Neuronal stem cell (in vitro differentiated cells): ENCODE results near the gene NDUFS8.

Experiments used
- DNase-seq: peaks from one replicate; pipeline ENCODE4 v3.0.0-alpha.2; 2013; ENCODE audit warnings: low spot score
- H2AFZ ChIP-seq: one replicate; pipeline ENCODE4 v1.6.1; 2013; ENCODE audit warnings: mild to moderate bottlenecking, low read length, inconsistent platforms
- H2AK5ac ChIP-seq: 2 replicates; pipeline ENCODE4 v1.6.1; 2013; ENCODE audit warnings: low read depth, mild to moderate bottlenecking, inconsistent platforms, low read length, moderate library complexity, mixed read lengths
- H2BK120ac ChIP-seq: 2 replicates; pipeline ENCODE4 v1.6.1; 2013; ENCODE audit warnings: low read depth, mild to moderate bottlenecking, inconsistent platforms, low read length, moderate library complexity, mixed read lengths
- H2BK12ac ChIP-seq: one replicate; pipeline ENCODE4 v1.6.1; 2013; ENCODE audit warnings: low read length, inconsistent platforms
- H2BK15ac ChIP-seq: 2 replicates; pipeline ENCODE4 v1.6.1; 2013; ENCODE audit warnings: mild to moderate bottlenecking, low read length, inconsistent platforms, mixed read lengths
- H2BK5ac ChIP-seq: one replicate; pipeline ENCODE4 v1.6.1; 2013; ENCODE audit warnings: inconsistent platforms, mild to moderate bottlenecking, low read length, moderate library complexity
- H3K14ac ChIP-seq: one replicate; pipeline ENCODE4 v1.6.1; 2013; ENCODE audit warnings: low read length, inconsistent platforms
- H3K18ac ChIP-seq: 2 replicates; pipeline ENCODE4 v1.6.1; 2013; ENCODE audit warnings: low read length, inconsistent platforms
- H3K23ac ChIP-seq: 2 replicates; pipeline ENCODE4 v1.6.1; 2013; ENCODE audit warnings: low read depth, mild to moderate bottlenecking, mixed read lengths, low read length, inconsistent platforms; ENCODE audit not compliant: poor library complexity
- H3K27ac ChIP-seq: replicated peaks from 3 replicates; pipeline ENCODE4 v1.5.1; 2013; ENCODE audit warnings: low read length, inconsistent platforms
- H3K27me3 ChIP-seq, 3 experiments: 2 replicates each; pipeline ENCODE4 v1.6.1; 2013; ENCODE audit warnings: low read length in 3 of 3, mild to moderate bottlenecking in 2 of 3, inconsistent platforms in 1 of 3, low read depth in 1 of 3, mixed read lengths in 1 of 3, moderate library complexity in 1 of 3; ENCODE audit not compliant: control insufficient read depth in 3 of 3, insufficient read depth in 3 of 3
- H3K36me3 ChIP-seq, 2 donors: replicated peaks in 1 of 2; 2 replicates each; pipeline ENCODE4 v1.6.1; 2013; ENCODE audit warnings: low read length in 2 of 2; ENCODE audit not compliant: control insufficient read depth in 2 of 2, insufficient read depth in 2 of 2
- H3K4ac ChIP-seq: 2 replicates; pipeline ENCODE4 v1.6.1; 2013; ENCODE audit warnings: inconsistent platforms, mild to moderate bottlenecking, low read length, moderate library complexity
- H3K4me1 ChIP-seq, 2 donors: 1 replicate in 1 of 2; 2 replicates in 1 of 2; pipeline ENCODE4 v1.6.1; 2013; ENCODE audit warnings: low read length in 2 of 2, low read depth in 1 of 2; ENCODE audit not compliant: control insufficient read depth in 2 of 2, insufficient read depth in 1 of 2
- H3K4me2 ChIP-seq: one replicate; pipeline ENCODE4 v1.6.1; 2013; ENCODE audit warnings: mild to moderate bottlenecking, low read length, inconsistent platforms; ENCODE audit not compliant: insufficient read depth, poor library complexity, severe bottlenecking
- H3K4me3 ChIP-seq, 2 donors: 2 replicates each; pipeline ENCODE4 v1.5.1; 2013; ENCODE audit warnings: low read length in 2 of 2, mild to moderate bottlenecking in 2 of 2, inconsistent platforms in 1 of 2, moderate library complexity in 1 of 2
- H3K79me1 ChIP-seq: one replicate; pipeline ENCODE4 v1.6.1; 2013; ENCODE audit warnings: low read depth, mild to moderate bottlenecking, inconsistent platforms, low read length, moderate library complexity
- H3K9ac ChIP-seq: one replicate; pipeline ENCODE4 v1.6.1; 2013; ENCODE audit warnings: mild to moderate bottlenecking, low read depth, low read length, inconsistent platforms; ENCODE audit not compliant: poor library complexity
- H3K9me3 ChIP-seq, 2 donors: replicated peaks in 1 of 2; 2 replicates each; pipeline versions ENCODE3 to v1.6.1; 2013; ENCODE audit warnings: low read length in 2 of 2, mild to moderate bottlenecking in 2 of 2, inconsistent platforms in 1 of 2, low read depth in 1 of 2, mixed read lengths in 1 of 2, moderate library complexity in 1 of 2; ENCODE audit not compliant: control insufficient read depth in 2 of 2, insufficient read depth in 1 of 2
- H4K8ac ChIP-seq: one replicate; pipeline ENCODE4 v1.6.1; 2013; ENCODE audit warnings: low read depth, mild to moderate bottlenecking, inconsistent platforms, low read length, moderate library complexity
- H4K91ac ChIP-seq: one replicate; pipeline ENCODE4 v1.6.1; 2013; ENCODE audit warnings: low read length, low read depth, mild to moderate bottlenecking, inconsistent platforms; ENCODE audit not compliant: poor library complexity
- WGBS, 2 donors: extraction: QIAGEN DNeasy Blood & Tissue Kit; methylation state at CpG; one replicate each; pipeline ENCODE4 v1.1.7; 2013; ENCODE audit warnings: missing lambda C conversion rate in 2 of 2, mixed read lengths in 1 of 2; ENCODE audit not compliant: insufficient read length in 2 of 2, insufficient replicate concordance in 1 of 2; ENCODE audit errors: extremely low coverage in 2 of 2; 5-methylcytosine and 5-hydroxymethylcytosine counted together

The NDUFS8 gene

GRCh38 chr11:68071281-68072048 lies 41.0 kb downstream of the NDUFS8 start:
- H3K36me3 ChIP-seq: peaks cover 21 to 97% of the 10 kb centered on the region in 2 donors

GRCh38 chr11:68074584-68075352 lies 44.3 kb downstream of the NDUFS8 start:
- Histone ChIP-seq H2AFZ (no peak overlapping the region), H2BK12ac (no peak overlapping the region), H2BK5ac (no peak overlapping the region), H3K27me3 (no peaks in the 10 kb centered on the region), H3K4me2 (no peak overlapping the region), H3K9ac (no peak overlapping the region), H4K8ac (no peak overlapping the region), H3K14ac (no peak overlapping the region), H3K9me3 (no peaks in the 10 kb centered on the region), H3K79me1 (peaks cover 3% of the 10 kb centered on the region), H2BK15ac (no peak overlapping the region), H3K23ac (no peak overlapping the region), H3K36me3 (peaks cover 14 to 84% of the 10 kb centered on the region in 2 donors), H4K91ac (no peak overlapping the region), H3K4ac (no peak overlapping the region), H3K27ac (no peak overlapping the region), H2BK120ac (no peak overlapping the region), H3K18ac (no peak overlapping the region), H3K4me1 (no peaks in the 10 kb centered on the region), H3K4me3 (no peak overlapping the region), H2AK5ac (no peak overlapping the region)
- no CpG with 5 or more reads among the region's 10 CpGs for WGBS, 2 donors
- DNase-seq: no peak

More at GRCh38 chr11:68071281-68072048, 41.0 kb downstream of the NDUFS8 start:
- Histone ChIP-seq H3K79me1 (no peaks in the 10 kb centered on the region), H4K91ac (peak overlapping the region; percentile 27), H3K23ac (no peak overlapping the region), H2AK5ac (no peak overlapping the region), H2BK5ac (no peak overlapping the region), H2BK120ac (no peak overlapping the region), H3K27ac (no peak overlapping the region), H3K4me1 (peaks cover 0 to 12% of the 10 kb centered on the region in 2 donors), H3K14ac (no peak overlapping the region), H2AFZ (no peak overlapping the region), H3K18ac (no peak overlapping the region), H3K4me2 (no peak overlapping the region), H3K27me3 (no peaks in the 10 kb centered on the region), H3K4ac (no peak overlapping the region), H4K8ac (no peak overlapping the region), H3K4me3 (no peak overlapping the region), H3K9me3 (no peaks in the 10 kb centered on the region), H2BK12ac (no peak overlapping the region), H3K9ac (no peak overlapping the region), H2BK15ac (no peak overlapping the region)
- no peak for DNase-seq
- no CpG with 5 or more reads among the region's 3 CpGs for WGBS, 2 donors

- Histone ChIP-seq H2BK15ac (no peak overlapping the region), H2BK5ac (no peak overlapping the region), H3K4me2 (no peak overlapping the region), H3K4me1 (no peaks in the 10 kb centered on the region), H4K91ac (no peak overlapping the region), H2AFZ (no peak overlapping the region), H3K4ac (no peak overlapping the region), H3K9ac (no peak overlapping the region), H3K27ac (no peak overlapping the region), H3K14ac (no peak overlapping the region), H4K8ac (no peak overlapping the region), H3K79me1 (peaks cover 3% of the 10 kb centered on the region), H2AK5ac (no peak overlapping the region), H3K27me3 (no peaks in the 10 kb centered on the region), H3K4me3 (no peak overlapping the region), H3K18ac (no peak overlapping the region), H3K9me3 (no peaks in the 10 kb centered on the region), H3K23ac (no peak overlapping the region), H2BK12ac (no peak overlapping the region), H2BK120ac (no peak overlapping the region), H3K36me3 (peaks cover 13 to 83% of the 10 kb centered on the region in 2 donors)
- whole genome bisulfite sequencing, 2 donors: no CpG with 5 or more reads among the region's 11 CpGs
- no peak for DNase-seq
These were observed 46.0 kb downstream of the NDUFS8 start for GRCh38 chr11:68076371-68077042.
